Cerebellar cortex (tissue), 1 donor: Measurements from ENCODE around the gene FZD2.
"Not testable (repeated sequence)": the region's sequence is repeated elsewhere in the genome, so short reads cannot be mapped to it uniquely, and the experiment has no call there.

Experiments
- DNase-seq: peaks from one replicate; pipeline ENCODE4 v3.0.0-alpha.2; 2015; ENCODE audit warnings: low spot score

The FZD2 gene

DNA sequence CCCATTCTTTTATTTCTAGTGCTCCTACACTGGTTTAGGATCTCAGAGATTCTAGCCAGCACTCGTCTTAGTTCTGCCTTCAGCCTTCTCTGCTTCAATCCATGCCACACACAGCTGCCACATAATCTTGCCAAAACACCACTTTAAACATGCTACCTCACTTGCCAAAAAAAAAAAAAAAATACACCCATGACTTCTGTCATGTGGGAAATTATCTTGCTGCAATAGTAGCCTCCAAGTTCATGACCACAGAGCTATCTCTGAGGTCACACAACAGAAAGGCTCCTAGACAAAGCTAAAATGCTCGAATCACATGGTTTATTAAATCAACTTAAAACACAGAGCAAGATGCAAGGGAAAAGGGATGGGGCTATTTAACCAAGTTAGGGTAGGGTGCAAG, 18.1 kb downstream of the FZD2 start:
- DNase-seq: no peak

- no peak for DNase-seq
Measured at GRCh38 chr17:44578947-44579346, 21.7 kb downstream of the FZD2 start.

- DNase-seq: no peak
Measured at GRCh38 chr17:44581868-44582267, 24.6 kb downstream of the FZD2 start.

DNA sequence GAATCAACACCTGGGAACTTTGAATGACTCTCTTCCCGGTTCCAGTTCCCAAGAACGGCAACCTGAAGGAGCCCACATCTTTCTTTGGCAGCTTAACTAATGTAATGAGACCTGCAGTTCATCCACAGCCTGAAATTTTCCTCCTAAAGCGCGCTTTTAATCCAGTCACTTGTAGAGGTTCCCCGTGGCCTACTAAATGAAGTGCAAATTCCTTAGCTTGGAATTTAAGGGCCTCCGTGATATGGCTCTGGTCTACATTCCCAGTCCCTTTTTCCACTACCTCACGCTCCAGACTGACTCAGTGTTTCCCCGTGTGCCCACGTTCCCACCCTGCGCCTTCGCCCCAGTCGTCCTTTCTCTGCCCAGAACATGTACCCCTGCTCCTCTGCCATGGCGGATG, 27.2 kb downstream of the FZD2 start:
- DNase-seq: no peak

- DNase-seq: no peak
Measured at GRCh38 chr17:44585315-44585714, 28.0 kb downstream of the FZD2 start.

DNA sequence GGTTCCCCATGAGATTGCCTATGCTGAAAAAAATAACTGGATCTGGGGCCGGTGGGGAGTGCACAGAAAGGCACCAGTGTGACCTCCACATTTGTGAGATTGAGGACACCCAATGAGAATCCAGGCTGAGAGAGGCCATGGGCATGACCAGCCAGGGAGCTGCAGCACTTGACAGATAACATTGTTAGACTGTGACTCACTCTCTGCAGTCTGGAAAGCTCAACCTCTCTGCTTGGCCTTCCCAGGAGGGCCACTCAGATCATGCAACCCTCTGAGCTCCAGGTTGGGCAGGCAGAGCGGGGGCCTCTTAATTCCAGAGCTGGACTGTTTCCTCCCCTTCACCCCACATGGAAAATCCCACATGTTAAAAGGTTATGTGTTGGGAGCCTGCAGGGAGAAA, 30.1 kb downstream of the FZD2 start:
- DNase-seq: peak; percentile 79

GRCh38 chr17:44589316-44590071, 32.2 kb downstream of the FZD2 start:
- DNase-seq: no peak

GRCh38 chr17:44590072-44590462, 32.8 kb downstream of the FZD2 start:
- DNase-seq: not testable (repeated sequence)

DNA sequence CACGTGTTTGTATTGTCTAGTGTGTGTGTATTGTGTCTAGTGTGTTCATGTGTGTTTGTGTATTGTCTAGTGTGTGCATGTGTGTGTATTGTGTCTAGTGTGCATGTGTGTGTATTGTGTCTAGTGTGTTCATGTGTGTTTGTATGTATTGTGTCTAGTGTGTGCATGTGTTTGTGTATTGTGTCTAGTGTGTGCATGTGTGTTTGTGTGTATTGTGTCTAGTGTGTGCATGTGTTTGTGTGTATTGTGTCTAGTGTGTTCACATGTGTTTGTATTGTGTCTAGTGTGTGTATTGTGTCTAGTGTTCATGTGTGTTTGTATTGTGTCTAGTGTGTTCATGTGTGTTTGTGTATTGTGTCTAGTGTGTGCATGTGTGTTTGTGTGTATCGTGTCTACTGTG, 33.5 kb downstream of the FZD2 start:
- DNase-seq: not testable (repeated sequence)

DNA sequence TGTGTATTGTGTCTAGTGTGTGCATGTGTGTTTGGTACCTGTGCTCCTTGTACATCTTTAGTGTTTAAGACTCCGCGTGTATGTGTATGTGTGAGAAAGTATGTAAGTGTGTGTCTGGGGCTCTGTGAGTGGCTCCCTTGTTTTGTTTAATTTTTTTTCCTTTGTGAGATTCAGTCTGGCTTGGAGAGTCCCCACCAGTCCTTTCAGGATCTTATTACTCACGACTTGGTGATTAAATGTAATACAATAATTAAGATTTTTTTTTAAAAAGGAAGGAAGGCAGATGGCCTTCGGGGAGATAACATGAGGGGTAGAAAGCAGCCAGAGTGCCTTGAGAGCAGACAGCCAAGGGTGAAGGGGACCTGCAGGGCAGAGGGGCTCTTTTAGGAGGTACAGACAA, 33.9 kb downstream of the FZD2 start:
- no peak for DNase-seq

GRCh38 chr17:44593156-44593555, 35.9 kb downstream of the FZD2 start:
- no peak for DNase-seq

GRCh38 chr17:44595216-44595775, 38.0 kb downstream of the FZD2 start:
- no peak for DNase-seq

GRCh38 chr17:44598329-44598728, 41.0 kb downstream of the FZD2 start:
- no peak for DNase-seq

GRCh38 chr17:44598932-44599297, 41.6 kb downstream of the FZD2 start:
- DNase-seq: no peak

GRCh38 chr17:44599298-44600175, 42.3 kb downstream of the FZD2 start:
- peak; percentile 48 for DNase-seq

GRCh38 chr17:44601539-44601938, 44.3 kb downstream of the FZD2 start:
- DNase-seq: no peak

DNA sequence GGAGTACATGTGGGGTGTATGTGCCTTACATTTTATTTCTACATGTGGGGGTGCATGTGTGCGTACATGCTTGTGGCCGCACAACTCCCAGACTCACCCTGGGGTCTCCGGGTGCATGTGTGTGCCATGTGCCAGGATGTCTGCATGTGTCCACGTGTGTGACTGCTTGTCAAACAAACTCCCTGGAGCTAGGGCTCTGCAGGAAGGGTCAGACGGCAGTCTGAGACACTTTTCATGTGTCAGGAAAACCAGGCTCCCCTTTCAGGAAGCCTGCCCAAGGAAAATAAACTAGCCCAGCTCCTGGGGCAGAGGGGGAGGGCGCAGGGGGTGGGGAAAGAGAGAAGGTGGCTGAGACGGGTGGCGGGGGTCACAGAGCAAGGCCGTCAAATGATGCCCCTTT, 44.7 kb downstream of the FZD2 start:
- DNase-seq: no peak

DNA sequence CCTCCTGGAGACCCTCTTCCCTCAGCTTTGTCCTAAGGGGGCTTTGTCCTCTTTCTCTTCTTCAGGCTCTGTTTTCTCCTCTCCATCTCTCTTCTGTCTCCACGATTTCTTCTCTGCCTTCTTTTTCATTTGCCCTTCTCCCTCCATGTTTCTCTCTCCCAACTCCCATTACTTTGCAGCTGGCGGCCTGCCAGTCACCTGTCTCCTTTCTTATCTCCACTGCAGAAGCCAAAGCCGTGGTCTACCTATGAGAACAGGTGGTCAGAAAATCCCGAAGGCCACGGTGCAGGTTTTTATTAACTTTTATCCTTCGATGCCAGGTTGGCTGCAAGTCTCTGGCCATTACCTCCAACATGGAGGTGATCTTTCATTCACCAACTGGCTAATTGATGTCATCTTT, 45.1 kb downstream of the FZD2 start:
- no peak for DNase-seq

- no peak for DNase-seq
Measured at GRCh38 chr17:44602970-44603369, 45.7 kb downstream of the FZD2 start.

DNA sequence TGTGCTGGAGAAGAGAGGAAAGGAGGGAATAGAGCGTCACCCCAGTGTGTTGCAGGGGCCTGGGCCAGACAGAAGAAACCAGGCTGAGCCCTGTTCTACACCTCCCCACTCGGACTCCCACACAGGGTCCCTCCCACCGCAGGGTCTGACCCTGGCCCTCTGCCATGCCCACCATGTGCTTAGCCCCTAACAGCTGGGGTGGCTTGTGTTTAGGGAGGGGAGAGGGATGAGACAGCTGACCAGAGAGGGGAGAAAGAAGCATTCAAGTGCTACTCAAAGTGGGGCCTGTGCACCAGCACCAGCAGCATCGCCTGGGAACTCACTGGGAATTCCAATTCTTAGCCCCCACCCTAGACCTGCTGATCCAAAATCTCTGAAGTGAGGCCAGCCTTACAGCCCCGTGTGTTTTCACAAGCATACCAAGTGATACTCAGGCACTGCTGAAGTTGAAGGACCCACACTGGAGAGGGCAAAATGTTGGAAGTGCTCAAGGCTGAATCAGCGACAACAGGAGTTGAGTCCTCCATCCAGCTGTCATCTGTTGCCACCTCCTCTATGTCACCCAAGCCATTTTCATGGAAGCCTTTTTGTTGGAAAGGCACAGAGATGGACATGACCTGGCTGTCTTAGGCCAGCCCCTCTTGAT, 47.0 kb downstream of the FZD2 start:
- no peak for DNase-seq

DNA sequence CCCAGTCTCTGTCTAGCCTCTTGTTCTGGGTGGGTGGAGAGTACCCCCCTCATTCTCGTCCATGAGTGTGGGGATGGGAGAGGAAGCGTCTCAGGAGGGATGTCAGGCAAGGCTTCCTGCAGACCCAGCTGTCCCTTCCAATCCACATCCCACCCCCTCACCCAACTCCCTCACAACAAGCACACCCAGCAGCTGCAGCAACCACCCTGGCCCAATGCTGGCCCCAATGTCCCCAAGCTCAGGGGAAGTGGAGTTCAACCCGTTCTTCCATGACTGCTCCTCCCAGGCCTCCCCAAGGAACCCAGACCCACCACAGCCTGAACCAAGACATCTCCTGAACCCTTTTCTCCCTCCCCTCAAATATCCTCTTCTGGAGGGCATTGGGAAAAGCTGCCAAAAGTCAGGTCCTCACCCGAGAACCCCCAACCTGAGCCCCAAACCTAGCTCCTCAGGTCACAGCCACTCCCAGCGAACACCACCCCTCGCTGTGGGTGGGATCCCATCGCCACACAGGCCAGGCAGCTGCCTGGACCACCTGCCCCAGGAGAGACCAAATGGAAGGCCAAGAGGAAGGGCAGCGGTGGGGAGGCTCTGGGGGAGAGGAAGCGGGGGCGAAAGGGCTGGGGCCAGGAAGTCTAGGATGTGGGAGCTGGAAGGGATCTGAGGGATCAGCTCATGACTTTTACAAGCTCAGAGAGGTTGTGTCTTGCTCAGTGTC, 47.6 kb downstream of the FZD2 start:
- no peak for DNase-seq

- no peak for DNase-seq
Measured at GRCh38 chr17:44606658-44607057, 49.4 kb downstream of the FZD2 start.
